ENCODE results near the gene ATF7.

DNA sequence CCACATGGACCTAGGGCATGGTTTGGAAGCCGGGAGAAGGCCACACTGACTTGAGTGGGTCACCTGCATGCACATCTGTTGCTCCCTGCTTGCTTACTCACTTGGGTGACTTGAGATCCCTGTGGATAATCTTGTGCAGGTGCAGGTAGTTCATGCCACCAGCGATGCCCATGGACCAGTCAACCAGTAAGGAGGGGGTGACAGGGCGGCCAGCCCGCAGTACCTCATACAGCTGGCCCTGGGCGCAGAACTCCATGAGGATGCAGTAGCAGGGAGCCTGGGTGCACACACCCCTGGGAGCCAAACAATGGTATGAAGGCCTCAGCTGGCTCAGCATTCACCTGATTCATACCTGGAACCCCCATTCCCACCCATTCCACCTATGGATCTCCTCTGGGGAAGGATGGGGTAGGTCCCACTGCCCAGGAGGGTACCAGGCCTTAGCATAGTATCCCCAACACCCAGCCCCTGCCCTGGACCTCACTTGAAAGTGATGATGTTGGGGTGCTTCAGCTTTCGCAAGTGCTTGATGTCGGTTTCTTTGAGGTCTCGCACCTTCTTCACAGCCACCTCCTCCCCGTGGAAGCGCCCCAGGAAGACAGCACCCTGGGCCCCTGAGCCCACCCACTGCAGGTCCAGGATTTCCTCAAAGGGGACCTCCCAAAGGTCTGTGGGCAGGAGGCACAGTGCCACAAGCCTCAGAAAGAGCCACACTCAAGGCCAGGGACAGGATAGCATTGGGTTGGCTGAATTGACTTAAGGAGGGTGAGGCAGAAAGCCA is 140.0 kb downstream of the ATF7 start:
- TF ChIP-seq, protein P1, sequence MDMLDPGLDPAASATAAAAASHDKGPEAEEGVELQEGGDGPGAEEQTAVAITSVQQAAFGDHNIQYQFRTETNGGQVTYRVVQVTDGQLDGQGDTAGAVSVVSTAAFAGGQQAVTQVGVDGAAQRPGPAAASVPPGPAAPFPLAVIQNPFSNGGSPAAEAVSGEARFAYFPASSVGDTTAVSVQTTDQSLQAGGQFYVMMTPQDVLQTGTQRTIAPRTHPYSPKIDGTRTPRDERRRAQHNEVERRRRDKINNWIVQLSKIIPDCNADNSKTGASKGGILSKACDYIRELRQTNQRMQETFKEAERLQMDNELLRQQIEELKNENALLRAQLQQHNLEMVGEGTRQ (IDR thresholded peaks at IDR 0.05; ENCODE audit: low read depth, low read length), result no peak
- TF ChIP-seq RAD21 (IDR thresholded peaks at IDR 0.05; ENCODE audit: low read length), result no peak
- TF ChIP-seq, protein P2, sequence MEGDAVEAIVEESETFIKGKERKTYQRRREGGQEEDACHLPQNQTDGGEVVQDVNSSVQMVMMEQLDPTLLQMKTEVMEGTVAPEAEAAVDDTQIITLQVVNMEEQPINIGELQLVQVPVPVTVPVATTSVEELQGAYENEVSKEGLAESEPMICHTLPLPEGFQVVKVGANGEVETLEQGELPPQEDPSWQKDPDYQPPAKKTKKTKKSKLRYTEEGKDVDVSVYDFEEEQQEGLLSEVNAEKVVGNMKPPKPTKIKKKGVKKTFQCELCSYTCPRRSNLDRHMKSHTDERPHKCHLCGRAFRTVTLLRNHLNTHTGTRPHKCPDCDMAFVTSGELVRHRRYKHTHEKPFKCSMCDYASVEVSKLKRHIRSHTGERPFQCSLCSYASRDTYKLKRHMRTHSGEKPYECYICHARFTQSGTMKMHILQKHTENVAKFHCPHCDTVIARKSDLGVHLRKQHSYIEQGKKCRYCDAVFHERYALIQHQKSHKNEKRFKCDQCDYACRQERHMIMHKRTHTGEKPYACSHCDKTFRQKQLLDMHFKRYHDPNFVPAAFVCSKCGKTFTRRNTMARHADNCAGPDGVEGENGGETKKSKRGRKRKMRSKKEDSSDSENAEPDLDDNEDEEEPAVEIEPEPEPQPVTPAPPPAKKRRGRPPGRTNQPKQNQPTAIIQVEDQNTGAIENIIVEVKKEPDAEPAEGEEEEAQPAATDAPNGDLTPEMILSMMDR (conservative IDR thresholded peaks at IDR 0.05; ENCODE audit: low read depth, low read length), result no peak
- no peak for TF ChIP-seq RFX5 (IDR thresholded peaks at IDR 0.05; ENCODE audit: low read depth, low read length)
- no peak for TF ChIP-seq BHLHE40 (IDR thresholded peaks at IDR 0.05; ENCODE audit: low read depth, low read length)
- TF ChIP-seq POLR2A (IDR thresholded peaks at IDR 0.05; ENCODE audit: low read depth, low read length), result no peak
- TF ChIP-seq FOS (IDR thresholded peaks at IDR 0.05; ENCODE audit: low read depth, low read length), result no peak
- TF ChIP-seq SMC3 (IDR thresholded peaks at IDR 0.05; ENCODE audit: low read depth, low read length), result no peak

Measured in IMR-90 (cell line).